ENCODE data around the gene IGF2BP3. TPM values are rescaled to one million over a fixed set of nuclear protein-coding genes. Genes with fewer than 3 reads are reported as not detected.

The IGF2BP3 gene
- 36.0 and 38.2 TPM in 2 replicates for total RNA-seq

GRCh38 chr7:23470330-23471105 lies at the start of gene IGF2BP3:
Gene IGF2BP3, minus strand, starts transcription at chr7:23470491. Its CDS starts 381 bp downstream, at chr7:23470110.

GRCh38 chr7:23298885-23299769 lies 171.2 kb downstream of the IGF2BP3 start, which contains the start of gene MALSU1:
Gene MALSU1, plus strand, starts transcription at chr7:23299339. Its CDS starts 14 bp downstream, at chr7:23299353.

Other genes starting within 250 kb of the IGF2BP3 start
- gene GPNMB, start 223.7 kb downstream of the IGF2BP3 start, total RNA-seq = 13.8 and 14.7 TPM in 2 replicates
- 91.6 and 92.0 TPM in 2 replicates for gene MALSU1, start 171.2 kb downstream of the IGF2BP3 start, total RNA-seq
- 19.0 and 20.3 TPM in 2 replicates for gene TRA2A, start 61.5 kb upstream of the IGF2BP3 start, total RNA-seq
- gene CCDC126, start 126.9 kb upstream of the IGF2BP3 start, total RNA-seq = 2.8 and 2.9 TPM in 2 replicates
- gene FAM221A, start 209.7 kb upstream of the IGF2BP3 start, total RNA-seq = 1.0 and 1.3 TPM in 2 replicates
- not detected in 2 replicates for gene STK31, start 239.7 kb upstream of the IGF2BP3 start, total RNA-seq